Left ventricle myocardium inferior (tissue), 1 donor: ENCODE measurements around the gene KCNB1. TPM values are rescaled to one million over a fixed set of nuclear protein-coding genes. Genes with fewer than 3 reads are reported as not detected.

ENCODE experiments used
- DNase-seq: peaks from one replicate; pipeline ENCODE4 v3.0.0-alpha.2; 2020
- H3K27ac ChIP-seq: fragments of 200-600 bp; replicated peaks from 2 replicates; pipeline ENCODE4 v1.8.0; 2021
- H3K27me3 ChIP-seq: fragments of 200-600 bp; 2 replicates; pipeline ENCODE4 v1.8.0; 2021; ENCODE audit warnings: low read depth
- H3K36me3 ChIP-seq: fragments of 200-600 bp; 2 replicates; pipeline ENCODE4 v1.8.0; 2021
- H3K4me1 ChIP-seq: fragments of 200-600 bp; 2 replicates; pipeline ENCODE4 v1.8.0; 2021
- H3K4me3 ChIP-seq: fragments of 200-600 bp; 2 replicates; pipeline ENCODE4 v1.8.0; 2021; ENCODE audit warnings: mild to moderate bottlenecking, moderate library complexity
- H3K9me3 ChIP-seq: fragments of 200-600 bp; replicated peaks from 2 replicates; pipeline ENCODE4 v1.8.0; 2021
- intact Hi-C: fragments of 100-400 bp; cut with micrococcal nuclease; formaldehyde crosslinking; loops from one replicate; pipeline ENCODE4 v1.11.0; 2022
- total RNA-seq: library from RNA; stranded (reverse); fragmentation: NEBNext Ultra II Directional; extraction: Animal tissue kit (Norgen Biotek cat#: 25700); gene quantifications from one replicate; pipeline ENCODE4 v1.2.1, GENCODE V29; 2021
- TF ChIP-seq, protein P1 (sequence below): fragments of 200-600 bp; IDR thresholded peaks from 2 replicates; pipeline ENCODE4 v1.8.0; 2021; ENCODE audit warnings: antibody characterized with exemption, mild to moderate bottlenecking, borderline replicate concordance
- donor health status: DM: no; HTN: yes; CAD: no; lungs with severe emphysema.

The KCNB1 gene
- total RNA-seq, 1 donor from 2014 or later: 0.77 TPM

DNA sequence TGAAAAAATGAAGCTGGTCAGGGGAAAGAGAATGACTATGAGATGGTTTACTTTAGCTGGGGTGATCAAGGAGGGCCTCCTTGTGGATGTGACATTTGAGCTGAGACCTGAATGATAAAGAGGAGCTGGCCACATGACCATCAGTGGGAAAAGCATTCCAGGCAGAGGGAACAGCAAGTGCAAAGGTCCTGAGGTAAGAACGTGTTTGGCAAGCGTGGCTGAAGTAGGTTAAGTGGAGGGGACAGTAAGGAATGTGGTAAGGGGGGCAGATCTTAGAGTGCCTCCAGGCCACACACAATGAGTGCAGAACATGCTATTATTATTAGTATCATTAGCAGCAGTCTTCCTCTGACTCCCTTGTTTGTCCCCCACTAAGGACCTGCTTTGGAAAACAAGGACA is 92.6 kb downstream of the KCNB1 start:
- DNase-seq: no peak
- intact Hi-C loops: loop anchor here (10.0 kb wide), 1 partner anchor 95 kb away; the partner anchor contains the start of gene KCNB1
- Histone ChIP-seq H3K36me3 (no peaks in the 10 kb centered on the region), H3K27ac (peak overlapping the region; percentile 18), H3K27me3 (peaks cover 4% of the 10 kb centered on the region), H3K4me3 (no peak overlapping the region), H3K9me3 (no peaks in the 10 kb centered on the region), H3K4me1 (peaks cover 56% of the 10 kb centered on the region)
- TF ChIP-seq, protein P1, sequence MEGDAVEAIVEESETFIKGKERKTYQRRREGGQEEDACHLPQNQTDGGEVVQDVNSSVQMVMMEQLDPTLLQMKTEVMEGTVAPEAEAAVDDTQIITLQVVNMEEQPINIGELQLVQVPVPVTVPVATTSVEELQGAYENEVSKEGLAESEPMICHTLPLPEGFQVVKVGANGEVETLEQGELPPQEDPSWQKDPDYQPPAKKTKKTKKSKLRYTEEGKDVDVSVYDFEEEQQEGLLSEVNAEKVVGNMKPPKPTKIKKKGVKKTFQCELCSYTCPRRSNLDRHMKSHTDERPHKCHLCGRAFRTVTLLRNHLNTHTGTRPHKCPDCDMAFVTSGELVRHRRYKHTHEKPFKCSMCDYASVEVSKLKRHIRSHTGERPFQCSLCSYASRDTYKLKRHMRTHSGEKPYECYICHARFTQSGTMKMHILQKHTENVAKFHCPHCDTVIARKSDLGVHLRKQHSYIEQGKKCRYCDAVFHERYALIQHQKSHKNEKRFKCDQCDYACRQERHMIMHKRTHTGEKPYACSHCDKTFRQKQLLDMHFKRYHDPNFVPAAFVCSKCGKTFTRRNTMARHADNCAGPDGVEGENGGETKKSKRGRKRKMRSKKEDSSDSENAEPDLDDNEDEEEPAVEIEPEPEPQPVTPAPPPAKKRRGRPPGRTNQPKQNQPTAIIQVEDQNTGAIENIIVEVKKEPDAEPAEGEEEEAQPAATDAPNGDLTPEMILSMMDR: no peak

- TF ChIP-seq, protein P1: no peak
Observed at GRCh38 chr20:49388744-49389143, 93.7 kb downstream of the KCNB1 start.

DNA sequence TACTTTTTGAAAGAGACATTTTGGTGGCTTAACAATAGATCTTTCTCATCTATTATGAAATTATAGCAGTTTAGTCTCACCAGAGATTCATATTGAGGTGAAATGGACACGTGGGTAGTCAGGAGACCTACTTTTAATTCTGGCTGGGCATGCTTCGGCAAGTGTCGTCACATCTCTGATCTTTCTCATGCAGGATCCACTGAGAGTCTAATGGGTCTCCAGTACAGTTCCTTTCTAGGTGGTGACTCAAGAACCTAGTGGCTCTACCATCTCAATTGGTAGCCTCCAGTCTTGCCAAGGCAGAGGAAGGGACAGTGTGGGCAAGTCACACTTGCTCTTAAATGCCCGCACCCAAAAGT is 94.9 kb downstream of the KCNB1 start:
- intact Hi-C loops: loop anchor here (10.0 kb wide), 1 partner anchor 97 kb away; the partner anchor contains the start of gene KCNB1
- no peak for DNase-seq
- TF ChIP-seq, protein P1: no peak
- H3K9me3 ChIP-seq: no peaks in the 10 kb centered on the region
- H3K4me1 ChIP-seq: peaks cover 58% of the 10 kb centered on the region
- no peaks in the 10 kb centered on the region for H3K36me3 ChIP-seq
- no peaks in the 10 kb centered on the region for H3K27me3 ChIP-seq
- peak overlapping the region; percentile 36 for H3K27ac ChIP-seq
- H3K4me3 ChIP-seq: no peak overlapping the region

More at GRCh38 chr20:49388744-49389143, 93.7 kb downstream of the KCNB1 start:
- Histone ChIP-seq H3K27ac (peak overlapping the region; percentile 18), H3K27me3 (no peaks in the 10 kb centered on the region), H3K9me3 (no peaks in the 10 kb centered on the region), H3K4me1 (peaks cover 59% of the 10 kb centered on the region), H3K4me3 (no peak overlapping the region), H3K36me3 (no peaks in the 10 kb centered on the region)
- intact Hi-C loops: loop anchor here (10.0 kb wide), 1 partner anchor 96 kb away; the partner anchor contains the start of gene KCNB1
- DNase-seq: no peak

DNA sequence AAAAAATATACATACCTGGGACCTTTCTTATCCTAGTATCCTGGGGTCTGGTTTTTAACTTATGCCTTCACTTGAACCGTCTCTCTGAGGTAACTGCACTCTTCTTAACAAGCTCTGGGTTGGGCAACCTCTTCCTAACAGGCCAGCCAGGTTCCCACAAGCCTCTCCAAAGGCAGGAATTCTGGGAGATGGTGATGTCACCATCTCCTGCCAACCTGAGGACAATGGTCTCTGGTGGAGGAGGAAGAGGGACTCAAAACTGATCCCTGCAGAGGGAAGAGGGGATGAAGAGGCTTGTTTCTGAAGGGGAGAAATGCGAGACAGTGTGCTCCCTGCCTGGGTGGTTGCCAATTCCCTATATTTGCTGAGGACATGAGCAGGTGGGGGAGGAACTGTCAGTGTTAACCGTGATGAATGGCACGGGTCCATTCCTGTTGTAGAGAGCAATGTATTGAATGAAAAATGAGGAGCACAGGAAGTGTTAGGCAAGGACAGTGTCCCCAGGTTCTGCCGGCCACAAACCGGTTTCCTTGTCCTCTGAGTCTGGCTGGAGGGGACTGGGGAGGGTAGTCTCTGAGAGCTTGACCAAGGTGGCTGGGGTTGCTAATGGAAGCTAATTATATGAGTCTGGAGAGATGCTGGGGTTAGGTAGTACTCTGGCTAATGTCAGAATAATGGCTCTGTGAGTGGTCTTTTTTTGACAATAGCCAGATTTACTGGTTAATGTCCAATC is 95.5 kb downstream of the KCNB1 start:
- peaks cover 56% of the 10 kb centered on the region for H3K4me1 ChIP-seq
- intact Hi-C loops: loop anchor here (10.0 kb wide), 1 partner anchor 98 kb away; the partner anchor contains the start of gene KCNB1
- no peaks in the 10 kb centered on the region for H3K36me3 ChIP-seq
- H3K27ac ChIP-seq: peak overlapping the region; percentile 36
- H3K27me3 ChIP-seq: no peaks in the 10 kb centered on the region
- no peaks in the 10 kb centered on the region for H3K9me3 ChIP-seq
- H3K4me3 ChIP-seq: no peak overlapping the region
- DNase-seq: no peak
- TF ChIP-seq, protein P1: no peak

GRCh38 chr20:49385465-49385864 is 97.0 kb downstream of the KCNB1 start:
- TF ChIP-seq, protein P1: no peak
- intact Hi-C loops: loop anchor here (10.0 kb wide), 1 partner anchor 99 kb away; the partner anchor contains the start of gene KCNB1
- Histone ChIP-seq H3K4me3 (no peak overlapping the region), H3K27me3 (no peaks in the 10 kb centered on the region), H3K36me3 (no peaks in the 10 kb centered on the region), H3K9me3 (no peaks in the 10 kb centered on the region), H3K4me1 (peaks cover 57% of the 10 kb centered on the region), H3K27ac (no peak overlapping the region)
- no peak for DNase-seq
